COR-L47 (cell line): ENCODE measurements around the gene SMIM22.

Experiments
- DNase-seq: peaks from one replicate; lab custom pipeline; 2025; lab: John Stamatoyannopoulos, UW

SMIM22 gene

DNA sequence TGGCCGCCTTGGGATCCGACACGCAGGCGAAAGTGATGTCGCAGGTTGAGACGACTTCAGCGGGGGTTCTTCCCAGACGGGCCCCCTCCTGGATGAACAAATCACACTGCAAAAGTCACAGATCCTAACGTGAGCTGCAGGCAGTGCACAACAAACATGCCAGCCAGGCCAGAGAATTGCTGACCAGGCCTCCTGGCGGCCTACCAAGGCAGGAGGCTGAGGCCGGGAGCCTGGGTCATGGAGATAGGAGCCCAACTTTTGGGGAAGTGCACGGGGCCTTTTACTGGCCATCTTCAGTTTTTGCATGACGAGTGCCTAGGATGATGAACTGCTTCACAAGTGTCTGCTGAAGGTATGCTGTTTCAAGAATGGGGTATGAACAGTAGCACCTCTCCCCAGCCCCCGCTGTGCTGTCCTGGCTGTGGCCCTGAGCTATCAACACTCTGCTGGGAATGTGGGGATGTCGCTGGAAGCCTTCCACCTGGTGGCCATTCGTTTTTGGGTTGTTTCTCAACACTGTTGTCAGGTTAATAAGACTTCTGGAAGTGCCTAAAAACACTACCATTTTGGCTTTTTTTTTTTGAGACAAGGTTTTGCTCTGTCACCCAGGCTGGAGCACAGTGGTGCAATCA lies 19.5 kb downstream of the SMIM22 start:
- DNase-seq: no peak

DNA sequence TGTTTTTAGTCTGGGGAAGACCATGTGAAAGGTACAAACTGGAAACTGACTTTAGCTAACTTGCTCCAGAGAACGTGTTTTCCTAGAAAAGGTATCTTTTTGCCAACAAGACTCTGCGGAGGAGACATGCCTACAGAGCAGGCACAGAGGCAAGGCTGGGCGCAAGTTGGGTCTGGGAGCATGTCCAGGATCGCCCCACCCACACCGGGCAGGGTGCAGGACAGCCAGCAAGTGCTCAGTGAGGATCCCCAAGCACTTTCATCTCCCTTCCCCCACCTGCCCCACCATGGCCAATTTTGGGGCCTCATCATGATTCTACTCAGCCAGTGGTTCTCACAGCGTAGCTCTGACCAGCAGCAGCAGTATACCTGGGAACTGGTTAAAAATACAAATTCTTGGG lies 25.5 kb downstream of the SMIM22 start:
- no peak for DNase-seq

DNA sequence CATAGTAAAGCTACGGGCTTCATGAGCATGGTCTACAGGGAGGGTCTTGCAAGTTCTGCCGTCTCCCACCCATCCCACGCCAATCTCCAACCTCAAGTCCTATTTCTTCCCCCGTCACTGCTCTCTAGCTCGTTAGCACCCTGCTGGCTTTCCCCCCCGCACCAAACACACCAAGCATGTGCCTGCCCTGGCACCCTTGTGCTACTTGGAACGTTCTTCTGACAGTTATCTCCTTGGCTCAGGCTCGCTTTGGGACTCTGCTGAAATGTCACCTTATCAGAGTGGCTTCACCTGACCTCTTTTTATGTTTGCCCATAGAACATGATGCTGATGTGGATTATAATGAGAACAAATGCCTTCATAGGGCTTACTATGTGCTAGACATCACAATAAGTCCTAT lies 30.0 kb downstream of the SMIM22 start:
- DNase-seq: no peak

DNA sequence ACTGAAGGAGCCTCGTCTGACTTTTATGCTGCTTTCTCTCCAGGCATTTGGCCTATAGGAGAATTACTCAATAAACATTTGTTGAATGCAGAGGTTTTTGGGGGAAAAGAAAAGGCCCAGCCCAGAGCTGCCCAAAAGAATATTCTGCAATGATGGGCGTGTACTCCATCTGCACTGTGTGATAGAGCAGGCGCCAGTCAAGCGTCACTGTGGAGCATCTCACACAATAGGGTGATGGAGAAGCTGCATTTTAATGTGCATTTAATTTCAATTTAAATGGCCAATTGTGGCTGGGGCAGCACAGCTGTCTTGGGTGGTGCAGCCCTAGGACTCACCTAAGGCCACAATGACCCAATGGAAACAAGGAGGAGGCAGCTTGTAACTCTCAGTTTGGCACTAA lies 31.4 kb downstream of the SMIM22 start:
- no peak for DNase-seq

DNA sequence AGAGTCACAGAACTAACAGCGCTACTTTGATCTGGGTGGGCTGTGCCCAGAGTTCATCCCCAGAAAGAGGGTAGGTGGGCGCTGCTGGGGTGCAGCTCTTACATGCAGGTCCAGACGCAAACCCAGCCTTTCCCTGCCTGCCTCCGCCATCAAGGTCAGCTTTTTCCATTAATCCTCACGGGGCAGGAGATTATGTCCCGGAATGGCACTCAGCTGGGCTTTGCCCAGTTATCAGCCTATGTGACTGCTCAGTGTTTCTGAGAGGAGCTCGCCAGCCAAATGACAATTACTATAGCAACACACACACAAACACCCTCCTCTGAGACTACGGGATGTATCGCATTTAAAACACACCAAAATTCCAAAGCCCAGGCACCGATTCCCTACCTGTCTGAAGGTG lies 31.8 kb downstream of the SMIM22 start:
- no peak for DNase-seq

DNA sequence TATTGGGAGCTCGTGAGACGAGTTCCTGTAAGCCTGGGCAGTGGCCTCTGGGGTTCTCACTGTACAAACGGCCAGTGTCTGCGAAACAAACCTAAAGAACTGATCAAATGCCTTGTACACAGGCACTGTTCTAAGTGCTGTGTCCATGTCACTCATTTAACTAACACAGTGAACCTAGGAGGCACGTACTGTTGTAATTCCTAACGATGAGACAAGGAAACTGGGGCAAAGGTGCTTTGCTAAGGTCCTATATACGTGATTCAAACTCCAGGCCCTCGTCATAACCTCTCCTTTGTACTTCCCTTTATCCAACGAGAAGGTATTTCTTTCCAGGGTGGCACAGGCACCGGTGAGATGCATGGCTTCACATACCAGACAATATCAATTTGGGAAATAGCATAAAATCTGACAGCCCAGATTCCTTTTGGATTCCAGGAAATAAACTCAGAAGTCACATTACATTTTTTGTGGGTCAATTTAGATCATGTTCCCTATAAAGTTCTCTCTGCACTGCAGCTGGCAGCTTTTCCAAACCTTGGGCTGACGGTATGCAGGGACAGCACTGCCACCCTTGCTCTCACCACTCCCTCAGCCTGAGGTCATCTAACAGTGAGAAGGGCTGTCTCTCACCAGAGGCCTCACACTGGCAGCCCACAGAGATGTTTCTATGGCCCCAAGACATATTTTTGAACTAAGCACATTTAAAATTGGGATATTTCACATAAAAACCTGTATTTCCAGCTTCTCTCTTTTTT lies 33.6 kb downstream of the SMIM22 start:
- no peak for DNase-seq

DNA sequence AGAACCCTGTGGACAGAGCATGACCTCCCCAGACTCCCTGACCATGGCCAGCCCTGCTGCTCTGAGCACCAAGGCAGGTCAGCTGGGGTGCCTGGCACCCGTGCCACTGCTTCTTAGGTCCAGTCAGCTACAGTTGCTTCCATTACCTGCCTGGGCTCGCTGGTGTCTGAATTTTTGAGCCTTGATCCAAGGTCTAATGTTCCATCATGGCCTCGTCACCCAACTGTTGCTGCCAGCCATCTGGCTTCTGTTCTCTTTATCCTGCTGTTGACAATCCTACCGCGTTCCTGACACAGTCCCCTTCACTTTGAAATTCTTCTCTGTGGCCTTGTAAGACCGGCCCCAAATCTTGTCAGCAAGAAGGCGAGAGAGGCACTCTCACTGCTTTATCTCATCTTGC lies 35.2 kb downstream of the SMIM22 start:
- no peak for DNase-seq

DNA sequence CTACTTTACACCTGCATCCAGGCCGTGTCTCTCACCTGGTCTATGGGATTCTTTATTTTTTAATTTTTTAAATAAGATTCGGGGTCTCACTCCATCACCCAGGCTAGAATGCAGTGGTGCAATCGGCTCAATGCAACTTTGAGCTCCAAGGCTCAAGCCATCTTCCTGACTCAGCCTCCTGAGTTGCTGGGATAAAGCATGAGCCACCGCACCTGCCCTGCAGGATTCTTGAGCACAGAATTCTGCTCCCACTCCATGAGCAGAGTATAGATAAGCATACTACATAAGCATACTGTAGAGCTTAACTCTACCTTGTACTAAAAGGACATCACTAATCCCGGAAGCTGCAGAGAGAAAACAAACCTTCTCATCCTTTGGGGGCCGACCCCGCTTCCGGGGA lies 36.4 kb downstream of the SMIM22 start:
- no peak for DNase-seq

DNA sequence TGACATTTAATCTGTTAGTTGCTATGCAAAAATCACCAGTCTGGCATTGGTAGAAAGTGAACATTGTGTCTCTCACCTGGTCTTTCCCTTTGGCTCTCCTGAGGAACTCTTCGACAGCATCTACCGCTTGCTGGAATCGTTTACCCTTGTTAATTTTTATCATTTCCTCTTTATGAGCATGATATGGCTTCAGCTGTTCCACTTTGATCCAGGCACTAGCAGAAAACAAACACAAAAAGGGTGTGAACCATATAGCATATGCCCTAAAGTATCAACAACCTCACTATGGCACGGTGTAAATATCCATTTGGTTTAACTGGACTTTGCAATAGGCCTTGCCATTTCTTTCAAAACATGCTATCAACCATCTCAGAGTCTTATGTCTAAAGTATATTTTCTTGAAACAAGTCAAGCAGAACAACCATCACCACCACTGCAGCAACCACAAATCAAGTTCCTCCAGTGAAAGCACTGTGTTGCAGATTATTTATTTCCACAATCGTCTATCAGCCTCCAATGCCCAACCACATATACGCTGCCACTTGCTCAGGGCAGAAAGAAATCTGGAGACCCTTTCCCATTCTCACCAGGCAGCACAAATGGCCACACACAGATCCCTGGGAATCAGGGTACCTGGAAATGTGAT lies 37.7 kb downstream of the SMIM22 start:
- no peak for DNase-seq

DNA sequence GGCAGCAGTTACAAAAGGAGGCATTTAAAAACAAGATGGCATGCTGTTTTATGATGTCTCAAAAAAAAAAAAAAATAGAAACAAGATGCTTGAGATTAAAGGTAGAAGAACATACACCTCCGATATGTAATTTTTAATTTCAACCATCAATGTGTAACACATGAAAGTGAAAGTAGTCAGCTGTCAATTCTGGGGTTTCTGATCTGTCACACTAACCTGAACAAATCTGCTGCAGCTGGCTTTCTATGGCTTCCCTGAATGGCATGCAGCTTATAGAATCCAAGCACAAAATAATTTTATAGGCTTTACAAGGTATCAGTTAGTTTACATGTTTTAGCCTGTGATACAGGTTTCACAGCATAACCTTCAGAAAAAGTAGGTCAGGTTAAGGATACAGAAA lies 38.4 kb downstream of the SMIM22 start:
- no peak for DNase-seq

DNA sequence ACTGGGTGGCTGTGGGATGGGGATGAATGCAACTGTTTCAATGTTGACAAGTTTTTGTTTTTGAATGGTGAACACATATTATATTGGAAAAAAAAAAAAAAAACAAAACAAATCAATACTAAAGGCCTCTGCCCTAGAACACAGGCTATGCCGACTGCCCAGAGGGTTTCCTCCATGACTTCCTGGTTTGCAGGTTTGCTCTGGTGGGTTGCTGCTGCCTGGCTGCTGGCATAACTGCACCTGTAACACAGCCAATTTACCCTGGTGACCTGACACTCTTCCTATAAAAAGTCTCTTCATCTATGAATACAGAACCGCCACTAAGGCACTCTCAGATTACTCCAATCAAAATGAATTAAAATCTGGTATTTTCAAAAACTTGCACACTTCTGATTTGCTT lies 41.6 kb downstream of the SMIM22 start:
- no peak for DNase-seq

DNA sequence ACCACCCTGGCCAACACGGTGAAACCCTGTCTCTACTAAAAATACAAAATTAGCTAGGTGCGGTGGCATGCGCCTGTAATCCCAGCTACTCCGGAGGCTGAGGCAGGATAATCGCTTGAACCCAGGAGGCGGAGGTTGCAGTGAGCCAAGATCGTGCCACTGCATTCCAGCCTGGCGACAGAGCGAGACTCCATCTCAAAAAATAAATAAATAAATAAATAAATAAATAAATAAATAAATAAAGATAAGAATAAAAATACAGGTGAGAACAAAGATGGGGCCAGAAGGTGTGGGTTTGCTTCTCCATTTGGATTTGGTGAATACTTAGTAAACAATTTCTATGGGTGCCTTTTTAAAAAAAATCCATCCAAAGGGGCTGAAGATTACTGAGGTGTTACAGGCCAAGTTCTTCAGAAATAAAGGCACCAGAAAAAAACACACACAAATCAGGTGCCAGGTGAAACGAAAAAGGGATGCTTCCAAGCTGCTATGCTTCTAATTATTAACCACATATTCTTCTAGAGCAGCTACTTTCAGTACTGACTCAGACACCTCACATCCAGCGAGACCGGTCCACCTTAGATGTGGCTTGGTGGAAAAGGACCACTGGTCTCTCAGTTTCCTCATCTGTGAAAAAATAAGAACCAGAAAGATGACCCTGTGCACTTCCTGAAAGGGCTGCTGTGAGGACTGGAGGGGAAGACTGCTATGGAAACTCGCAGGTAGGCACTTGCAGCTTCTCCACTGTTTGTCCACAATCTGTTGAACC lies 42.7 kb downstream of the SMIM22 start:
- DNase-seq: no peak

DNA sequence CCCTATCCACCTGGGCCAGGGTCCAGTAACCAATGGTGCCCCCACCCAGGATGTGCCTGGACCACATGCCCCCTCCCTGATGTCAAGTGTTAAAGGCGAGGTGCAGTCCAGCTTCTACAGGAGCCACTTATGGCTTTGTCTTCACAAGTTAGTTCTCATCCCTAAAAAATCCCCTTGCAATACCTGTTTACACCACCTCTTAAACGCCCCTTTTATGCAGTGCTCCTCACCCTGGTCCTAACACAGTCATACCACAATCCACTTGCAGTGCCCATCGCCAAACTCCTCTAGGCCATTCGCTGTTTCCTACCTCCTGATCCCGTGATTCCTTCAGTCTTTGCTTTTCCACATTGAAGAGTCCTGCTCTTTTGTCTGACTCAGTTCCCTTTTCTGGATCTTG lies 44.8 kb downstream of the SMIM22 start:
- no peak for DNase-seq

DNA sequence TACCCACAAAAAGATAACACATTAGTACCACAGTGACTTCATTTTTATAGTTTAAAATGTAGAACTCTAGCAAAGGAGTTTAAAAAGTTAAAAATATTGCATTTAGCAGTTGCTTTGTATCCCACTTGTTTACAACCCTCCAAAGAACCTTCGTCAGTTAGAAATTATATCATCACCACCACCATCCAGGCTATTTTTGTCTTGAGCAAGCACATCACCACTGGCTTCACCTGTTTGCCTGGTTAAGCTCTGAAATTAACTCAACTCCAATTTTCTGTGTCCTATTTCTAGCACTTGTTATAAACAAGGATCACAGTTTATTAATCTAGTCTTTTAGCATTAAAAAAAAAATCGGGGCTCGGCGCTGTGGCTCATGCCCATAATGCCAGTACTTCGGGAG lies 45.8 kb downstream of the SMIM22 start:
- DNase-seq: no peak
